ENCODE measurements around the gene TMC5. TPM values are rescaled to one million over a fixed set of nuclear protein-coding genes. Genes with fewer than 3 reads are reported as not detected.
A peak's percentile ranks its signal among the peaks of the same experiment; 100 is the strongest.
"Not testable (repeated sequence)": the region's sequence is repeated elsewhere in the genome, so short reads cannot be mapped to it uniquely, and the experiment has no call there.

Gene TMC5
- total RNA-seq (not detected), total RNA-seq (0 to 0.50 (median 0) reads per million in 172 experiments)
- polyA plus RNA-seq (2013, experiment 1 of 2) = 0.23 TPM
- 0.52 TPM for polyA plus RNA-seq (2013, experiment 2 of 2)

GRCh38 chr16:19417640-19418039 lies at the start of gene TMC5:
Gene TMC5 (plus strand): TSS chr16:19417883. CDS start chr16:19440039, 22,156 bp downstream.
- H3K4me3 ChIP-seq (ENCODE audit: low read length) = no peak within 1 kb of the TSS
- Mint-ChIP-seq H3K4me3 (no peak within 1 kb of the TSS), H3K27me3 (peaks cover 35% of the 10 kb centered on the region), H3K4me1 (ENCODE audit: low read depth) (no peaks in the 10 kb centered on the region), H3K9me3 (no peaks in the 10 kb centered on the region), H3K27ac (no peak within 1 kb of the TSS), H3K36me3 (ENCODE audit: low read depth) (no peaks in the 10 kb centered on the region)
- no peak for TF ChIP-seq CTCF (IDR thresholded peaks at IDR 0.05)
- H3K27ac ChIP-seq (ENCODE audit: low read depth in 1 of 2, low read length in 2 of 2) = no peak within 1 kb of the TSS
- ChIA-PET POLR2A (no interaction called here), CTCF (no interaction called here)
- DNase-seq (no peak), ATAC-seq (ENCODE audit: poor library complexity) (no peak)
- H3K4me1 ChIP-seq (ENCODE audit: insufficient read depth, low read length) = no peaks in the 10 kb centered on the region
- H3K27me3 ChIP-seq (ENCODE audit: control insufficient read depth in 1 of 2, insufficient read depth in 2 of 2, low read length in 2 of 2) = peaks cover 4 to 15% of the 10 kb centered on the region in 2 experiments
- intact Hi-C loops (cut with DNase I, micrococcal nuclease) = no loop called here
- no peaks in the 10 kb centered on the region for H3K9me3 ChIP-seq (ENCODE audit: control insufficient read depth in 1 of 2, insufficient read depth in 1 of 2, low read length in 2 of 2)
- no peaks in the 10 kb centered on the region for H3K36me3 ChIP-seq (ENCODE audit: insufficient read depth, low read length)

GRCh38 chr16:19372541-19372940 lies 45.1 kb upstream of the TMC5 start:
- H3K36me3 ChIP-seq (ENCODE audit: insufficient read depth, low read length); H3K4me1 ChIP-seq (ENCODE audit: insufficient read depth, low read length); H3K4me3 Mint-ChIP-seq; H3K4me3 ChIP-seq (ENCODE audit: low read length); H3K9me3 ChIP-seq (ENCODE audit: control insufficient read depth in 1 of 2, insufficient read depth in 1 of 2, low read length in 2 of 2); H3K27me3 ChIP-seq (ENCODE audit: control insufficient read depth in 1 of 2, insufficient read depth in 2 of 2, low read length in 2 of 2); ATAC-seq (ENCODE audit: poor library complexity); CTCF ChIA-PET; H3K4me1 Mint-ChIP-seq (ENCODE audit: low read depth); H3K9me3 Mint-ChIP-seq; DNase-seq; POLR2A ChIA-PET; intact Hi-C loops (cut with DNase I, micrococcal nuclease); H3K27ac Mint-ChIP-seq; H3K27me3 Mint-ChIP-seq; H3K27ac ChIP-seq (ENCODE audit: low read depth in 1 of 2, low read length in 2 of 2); H3K36me3 Mint-ChIP-seq (ENCODE audit: low read depth): not testable (repeated sequence)

- ATAC-seq (ENCODE audit: poor library complexity) = no peak
- Histone ChIP-seq H3K4me3 (ENCODE audit: low read length) (no peak overlapping the region), H3K36me3 (ENCODE audit: insufficient read depth, low read length) (no peaks in the 10 kb centered on the region), H3K9me3 (ENCODE audit: control insufficient read depth in 1 of 2, insufficient read depth in 1 of 2, low read length in 2 of 2) (no peaks in the 10 kb centered on the region), H3K27me3 (ENCODE audit: control insufficient read depth in 1 of 2, insufficient read depth in 2 of 2, low read length in 2 of 2) (peaks cover 0 to 2% of the 10 kb centered on the region in 2 experiments), H3K4me1 (ENCODE audit: insufficient read depth, low read length) (no peaks in the 10 kb centered on the region), H3K27ac (ENCODE audit: low read depth in 1 of 2, low read length in 2 of 2) (no peak overlapping the region)
- H3K27me3 Mint-ChIP-seq = peaks cover 6% of the 10 kb centered on the region
- ChIA-PET CTCF (no interaction called here), POLR2A (no interaction called here)
- DNase-seq = no peak
- H3K9me3 Mint-ChIP-seq = no peaks in the 10 kb centered on the region
- intact Hi-C loops (cut with DNase I, micrococcal nuclease) = no loop called here
- no peak for TF ChIP-seq CTCF (IDR thresholded peaks at IDR 0.05)
- H3K27ac Mint-ChIP-seq = no peak overlapping the region
- no peaks in the 10 kb centered on the region for H3K4me1 Mint-ChIP-seq (ENCODE audit: low read depth)
- H3K36me3 Mint-ChIP-seq (ENCODE audit: low read depth) = no peaks in the 10 kb centered on the region
- no peak overlapping the region for H3K4me3 Mint-ChIP-seq
These were observed 43.3 kb upstream of the TMC5 start for GRCh38 chr16:19374402-19374801.

GRCh38 chr16:19375561-19376158 lies 42.0 kb upstream of the TMC5 start:
- peak in 5 of 14 experiments; percentile 1 to 56 (median 28) for DNase-seq

More at GRCh38 chr16:19375561-19376158, 42.0 kb upstream of the TMC5 start:
- no peaks in the 10 kb centered on the region for H3K9me3 Mint-ChIP-seq
- ChIA-PET POLR2A (no interaction called here), CTCF (interaction anchor here (1.2 kb wide), 1 partner anchor 11 kb away, joined by 3 read pairs; no protein-coding TSS in a partner anchor)
- H3K27ac Mint-ChIP-seq = no peak overlapping the region
- Histone ChIP-seq H3K36me3 (ENCODE audit: insufficient read depth, low read length) (no peaks in the 10 kb centered on the region), H3K4me3 (ENCODE audit: low read length) (no peak overlapping the region), H3K4me1 (ENCODE audit: insufficient read depth, low read length) (peaks cover 5% of the 10 kb centered on the region), H3K27me3 (ENCODE audit: control insufficient read depth in 1 of 2, insufficient read depth in 2 of 2, low read length in 2 of 2) (no peaks in the 10 kb centered on the region), H3K9me3 (ENCODE audit: control insufficient read depth in 1 of 2, insufficient read depth in 1 of 2, low read length in 2 of 2) (no peaks in the 10 kb centered on the region), H3K27ac (ENCODE audit: low read depth in 1 of 2, low read length in 2 of 2) (no peak overlapping the region)
- H3K4me1 Mint-ChIP-seq (ENCODE audit: low read depth) = peaks cover 7% of the 10 kb centered on the region
- no peaks in the 10 kb centered on the region for H3K27me3 Mint-ChIP-seq
- intact Hi-C loops (cut with DNase I, micrococcal nuclease) = no loop called here
- no peaks in the 10 kb centered on the region for H3K36me3 Mint-ChIP-seq (ENCODE audit: low read depth)
- no peak for ATAC-seq (ENCODE audit: poor library complexity)
- H3K4me3 Mint-ChIP-seq = no peak overlapping the region
- TF ChIP-seq CTCF (IDR thresholded peaks at IDR 0.05) = peak; percentile 62
